PC-3 (cell line): ENCODE measurements around the gene SMARCD1.

Experiments used
- EZH2phosphoT487 ChIP-seq: fragments of 300-600 bp; sonication (generic); IDR thresholded peaks from 2 replicates; pipeline ENCODE4 v1.6.1; 2018; ENCODE audit warnings: mild to moderate bottlenecking, antibody characterized with exemption, low read length, borderline replicate concordance
- TF ChIP-seq, protein P1 (sequence below): fragments of 300-600 bp; sonication (generic); conservative IDR thresholded peaks from 2 replicates; pipeline ENCODE4 v1.5.1; 2017; ENCODE audit warnings: antibody characterized with exemption, low read depth, mild to moderate bottlenecking, low read length

DNA sequence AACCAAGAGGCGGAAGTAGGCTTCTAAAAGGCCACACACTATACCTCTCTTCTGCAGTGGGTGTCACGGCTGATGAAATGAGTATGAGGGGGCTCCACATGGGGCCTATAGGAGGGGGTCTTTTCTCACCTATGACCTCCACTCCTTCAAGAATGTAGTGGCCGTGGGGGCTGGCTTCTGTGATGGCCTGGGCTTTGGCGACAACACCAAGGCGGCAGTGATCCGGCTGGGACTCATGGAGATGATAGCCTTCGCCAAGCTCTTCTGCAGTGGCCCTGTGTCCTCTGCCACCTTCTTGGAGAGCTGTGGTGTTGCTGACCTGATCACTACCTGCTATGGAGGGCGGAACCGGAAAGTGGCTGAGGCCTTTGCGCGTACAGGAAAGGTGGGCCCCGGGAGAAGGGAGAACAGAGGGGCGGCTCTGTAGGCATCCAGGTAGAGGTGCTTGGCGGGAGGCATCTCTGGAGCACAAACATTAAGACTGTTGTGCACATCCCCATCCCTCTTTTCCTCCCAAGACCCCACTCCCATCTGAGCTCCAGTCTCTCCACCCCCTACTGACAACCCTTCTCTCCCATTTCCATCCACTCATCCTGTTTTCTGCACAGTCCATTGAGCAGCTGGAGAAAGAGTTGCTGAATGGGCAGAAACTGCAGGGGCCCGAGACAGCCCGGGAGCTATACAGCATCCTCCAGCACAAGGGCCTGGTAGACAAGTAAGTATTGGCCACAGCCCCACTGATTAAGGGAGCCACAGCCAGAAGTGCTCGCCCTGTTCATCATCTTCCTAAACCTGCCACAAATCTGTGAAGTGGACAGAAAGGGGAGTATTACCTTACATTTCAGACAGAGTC is 22.5 kb downstream of the SMARCD1 start:
- TF ChIP-seq, protein P1, sequence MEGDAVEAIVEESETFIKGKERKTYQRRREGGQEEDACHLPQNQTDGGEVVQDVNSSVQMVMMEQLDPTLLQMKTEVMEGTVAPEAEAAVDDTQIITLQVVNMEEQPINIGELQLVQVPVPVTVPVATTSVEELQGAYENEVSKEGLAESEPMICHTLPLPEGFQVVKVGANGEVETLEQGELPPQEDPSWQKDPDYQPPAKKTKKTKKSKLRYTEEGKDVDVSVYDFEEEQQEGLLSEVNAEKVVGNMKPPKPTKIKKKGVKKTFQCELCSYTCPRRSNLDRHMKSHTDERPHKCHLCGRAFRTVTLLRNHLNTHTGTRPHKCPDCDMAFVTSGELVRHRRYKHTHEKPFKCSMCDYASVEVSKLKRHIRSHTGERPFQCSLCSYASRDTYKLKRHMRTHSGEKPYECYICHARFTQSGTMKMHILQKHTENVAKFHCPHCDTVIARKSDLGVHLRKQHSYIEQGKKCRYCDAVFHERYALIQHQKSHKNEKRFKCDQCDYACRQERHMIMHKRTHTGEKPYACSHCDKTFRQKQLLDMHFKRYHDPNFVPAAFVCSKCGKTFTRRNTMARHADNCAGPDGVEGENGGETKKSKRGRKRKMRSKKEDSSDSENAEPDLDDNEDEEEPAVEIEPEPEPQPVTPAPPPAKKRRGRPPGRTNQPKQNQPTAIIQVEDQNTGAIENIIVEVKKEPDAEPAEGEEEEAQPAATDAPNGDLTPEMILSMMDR: no peak
- no peak for TF ChIP-seq EZH2phosphoT487
